K562 (cell line): ENCODE measurements around the gene ZNF512B. TPM values are rescaled to one million over a fixed set of nuclear protein-coding genes. Genes with fewer than 3 reads are reported as not detected.

Source experiments
- ATAC-seq: fragments of 200-7000 bp; cut with Tn5 transposase; 3 replicates; pipeline ENCODE4 v1.9.1; 2020; ENCODE audit warnings: moderate library complexity
- BruUV-seq: library from RNA; stranded (reverse); fragments of 400-500 nt; replicated peaks from 2 replicates; lab custom pipeline; 2021; lab: Mats Ljungman, UMichigan
- CTCF ChIA-PET: fragments of 300-600 bp; formaldehyde crosslinking; extraction: SDS; loops from one replicate; lab custom pipeline; 2021; ENCODE audit warnings: low intra/inter-chr PET ratio; lab: Yijun Ruan, JAX
- POLR2A ChIA-PET: fragments of 300-600, 350-650 bp; sonication (Branson Sonifier 250); formaldehyde crosslinking; extraction: SDS; loops from one replicate; lab custom pipeline; 2021; ENCODE audit warnings: antibody characterized with exemption, inconsistent platforms; lab: Yijun Ruan, JAX
- DNase-seq, 4 experiments: peaks; one replicate each; pipeline versions ENCODE4 v3.0.0 to v3.0.0-alpha.2; 2011 to 2018; ENCODE audit warnings: low spot score in 3 of 4, mixed read lengths in 3 of 4; ENCODE audit errors: extremely low read depth in 1 of 4
- FAIRE-seq: peaks from 2 replicates; lab custom pipeline; 2011; peaks lifted over from hg19 to GRCh38; lab: Jason Lieb, UNC
- H2AFZ ChIP-seq: 2 replicates; pipeline ENCODE4 v1.6.0; 2011; ENCODE audit warnings: low read depth, low read length, control low read depth, inconsistent platforms
- H3K27ac ChIP-seq: fragments of 200-600 bp; 3 replicates; pipeline ENCODE4 v1.8.0; 2011; ENCODE audit warnings: low read depth, mild to moderate bottlenecking, control low read depth, inconsistent platforms, low read length, moderate library complexity, mixed read lengths; ENCODE audit errors: extremely low read depth
- H3K27me3 ChIP-seq, 2 experiments: fragments of 300-600 bp in 1 of 2; 2 replicates in 1 of 2; 3 replicates in 1 of 2; pipeline versions ENCODE4 v1.6.0 to v1.8.0; 2011; ENCODE audit warnings: inconsistent platforms in 2 of 2, low read length in 2 of 2, mild to moderate bottlenecking in 1 of 2, mixed read lengths in 1 of 2, moderate library complexity in 1 of 2; ENCODE audit not compliant: control insufficient read depth in 2 of 2, insufficient read depth in 2 of 2
- H3K36me3 ChIP-seq: fragments of 300-600 bp; 3 replicates; pipeline ENCODE4 v1.8.0; 2011; ENCODE audit warnings: mild to moderate bottlenecking, low read length, inconsistent platforms; ENCODE audit not compliant: control insufficient read depth, insufficient read depth
- H3K4me1 ChIP-seq, 2 experiments: fragments of 200-600 bp in 1 of 2; replicated peaks in 1 of 2; 2 replicates in 1 of 2; 3 replicates in 1 of 2; pipeline versions ENCODE4 v1.5.1 to v1.8.0; 2011; ENCODE audit warnings: inconsistent platforms in 2 of 2, low read length in 2 of 2, mild to moderate bottlenecking in 1 of 2, mixed read lengths in 1 of 2, moderate library complexity in 1 of 2; ENCODE audit not compliant: control insufficient read depth in 2 of 2, insufficient read depth in 2 of 2
- H3K4me2 ChIP-seq: 2 replicates; pipeline ENCODE4 v1.6.1; 2011; ENCODE audit warnings: low read length, control low read depth, inconsistent platforms, mixed read lengths; ENCODE audit not compliant: insufficient read depth
- H3K4me3 ChIP-seq: fragments of 200-600 bp; sonication (generic), shearing (Covaris generic); 2 replicates; pipeline ENCODE4 v1.5.1; 2016; ENCODE audit warnings: control low read depth, inconsistent platforms
- H3K79me2 ChIP-seq: fragments of 200-600 bp; 3 replicates; pipeline ENCODE4 v1.8.0; 2011; ENCODE audit warnings: low read length, inconsistent platforms; ENCODE audit not compliant: control insufficient read depth, insufficient read depth
- H3K9ac ChIP-seq, 2 experiments: 2 replicates each; pipeline versions ENCODE4 v1.6.0 to v1.6.1; 2011; ENCODE audit warnings: low read depth in 2 of 2, low read length in 2 of 2, control low read depth in 1 of 2, inconsistent platforms in 1 of 2, mild to moderate bottlenecking in 1 of 2, mixed read lengths in 1 of 2; ENCODE audit not compliant: insufficient read depth in 1 of 2
- H3K9me1 ChIP-seq: one replicate; pipeline ENCODE4 v1.6.0; 2011; ENCODE audit warnings: inconsistent platforms, mild to moderate bottlenecking, low read length, moderate library complexity; ENCODE audit not compliant: control insufficient read depth, insufficient read depth
- H3K9me3 ChIP-seq: replicated peaks from 2 replicates; pipeline ENCODE4 v1.5.1; 2011; ENCODE audit warnings: low read depth, low read length, inconsistent platforms; ENCODE audit not compliant: control insufficient read depth, insufficient read depth
- H4K20me1 ChIP-seq: replicated peaks from 2 replicates; pipeline ENCODE4 v1.6.1; 2011; ENCODE audit warnings: low read length, inconsistent platforms, mixed read lengths; ENCODE audit not compliant: control insufficient read depth, insufficient read depth
- CC2D1A ChIP-seq: fragments of 450-650 bp; IDR thresholded peaks from 2 replicates; pipeline ENCODE4 v1.6.1; 2017; ENCODE audit warnings: mild to moderate bottlenecking
- SETDB1 ChIP-seq: IDR thresholded peaks from one replicate; pipeline ENCODE4 v1.6.1; 2012; ENCODE audit warnings: low read length, control low read depth, inconsistent platforms
- SRSF3 ChIP-seq: fragments of 200-400 bp; formaldehyde crosslinking; IDR thresholded peaks from 2 replicates; pipeline ENCODE4 v1.6.1; 2016; ENCODE audit warnings: mild to moderate bottlenecking, low read length, moderate library complexity; ENCODE audit not compliant: insufficient read depth
- ZNF316 ChIP-seq: fragments of 450-650 bp; IDR thresholded peaks from 2 replicates; pipeline ENCODE4 v1.6.1; 2016
- WGBS: fragments of 100-300 bp; shearing (Covaris generic); methylation state at CpG from one replicate; pipeline ENCODE4 v1.1.6; 2016; ENCODE audit warnings: low coverage, mixed read lengths; ENCODE audit not compliant: insufficient coverage; ENCODE audit errors: missing lambda C conversion rate; 5-methylcytosine and 5-hydroxymethylcytosine counted together
- in situ Hi-C: fragments of 300-500 bp; cut with MboI; formaldehyde crosslinking; loops from 4 replicates; pipeline ENCODE4 v1.15.0; 2018; ENCODE audit warnings: inconsistent platforms, mixed read lengths
- intact Hi-C: fragments of 100-400 bp; cut with micrococcal nuclease; formaldehyde crosslinking; loops from 2 replicates; pipeline ENCODE4 v1.14.2; 2022
- polyA plus RNA-seq, 8 experiments: library from polyadenylated mRNA; depleted of rRNA in 4 of 8; stranded (reverse) in 5 of 8; unstranded in 3 of 8; fragments of >200 nt; fragmentation: Nextera tagmentation in 2 of 8; fragmentation: Illumina TruSeq in 1 of 8; extraction: Ambion mirVana in 2 of 8; extraction: Trizol in 1 of 8; gene quantifications; 2 replicates each; pipeline versions ENCODE4 v1.2.1 to v1.2.3, GENCODE V29; 2011 to 2014; ENCODE audit warnings: inconsistent platforms in 1 of 8, missing spikeins in 1 of 8
- total RNA-seq, 7 experiments: library from RNA; depleted of rRNA in 6 of 7; stranded (reverse); fragments of >200 nt in 6 of 7; fragmentation: Illumina TruSeq in 2 of 7; extraction: Trizol in 2 of 7; gene quantifications; 2 replicates each; pipeline versions ENCODE4 v1.2.1 to v1.2.3, GENCODE V29; 2011 to 2021; ENCODE audit warnings: low replicate concordance in 1 of 7
- TF ChIP-seq, protein P1 (sequence below): fragments of 250-450 bp; sonication (Bioruptor Pico); IDR thresholded peaks from 2 replicates; pipeline ENCODE4 v1.8.0; 2021; ENCODE audit warnings: mild to moderate bottlenecking, moderate library complexity
- TF ChIP-seq, protein P2 (sequence below), 2 experiments: fragments of 450-650 bp; conservative IDR thresholded peaks; 2 replicates each; pipeline ENCODE4 v1.6.1; 2017; ENCODE audit warnings: mild to moderate bottlenecking in 2 of 2, moderate library complexity in 2 of 2

ZNF512B gene
- total and polyA plus RNA-seq, 9 of the 15 experiments (the other 6 are each of a cell fraction or from before 2014, with no cell fraction given) = 0.01 to 27.8 (median 8.2) TPM

DNA sequence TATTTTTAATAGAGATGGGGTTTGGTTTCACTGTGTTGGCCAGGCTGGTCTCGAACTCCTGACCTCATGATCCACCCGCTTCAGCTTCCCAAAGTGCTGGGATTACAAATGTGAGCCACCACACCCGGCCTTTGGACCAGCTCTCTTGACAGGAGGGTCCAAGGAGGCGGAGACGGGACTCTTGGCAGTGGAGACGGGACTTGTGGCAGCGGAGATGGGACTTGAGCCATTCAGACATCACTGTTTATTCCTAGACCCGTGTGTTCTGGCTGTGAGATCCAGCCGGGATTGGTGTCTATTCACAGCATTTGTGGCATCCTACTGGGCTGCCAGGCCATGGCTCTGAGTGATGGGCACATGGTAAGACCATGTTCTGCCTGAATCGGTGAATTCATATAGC, 36.8 kb upstream of the ZNF512B start (continued):
- TF ChIP-seq SETDB1 (no peak), SRSF3 (no peak), CC2D1A (no peak)
- TF ChIP-seq, protein P1, sequence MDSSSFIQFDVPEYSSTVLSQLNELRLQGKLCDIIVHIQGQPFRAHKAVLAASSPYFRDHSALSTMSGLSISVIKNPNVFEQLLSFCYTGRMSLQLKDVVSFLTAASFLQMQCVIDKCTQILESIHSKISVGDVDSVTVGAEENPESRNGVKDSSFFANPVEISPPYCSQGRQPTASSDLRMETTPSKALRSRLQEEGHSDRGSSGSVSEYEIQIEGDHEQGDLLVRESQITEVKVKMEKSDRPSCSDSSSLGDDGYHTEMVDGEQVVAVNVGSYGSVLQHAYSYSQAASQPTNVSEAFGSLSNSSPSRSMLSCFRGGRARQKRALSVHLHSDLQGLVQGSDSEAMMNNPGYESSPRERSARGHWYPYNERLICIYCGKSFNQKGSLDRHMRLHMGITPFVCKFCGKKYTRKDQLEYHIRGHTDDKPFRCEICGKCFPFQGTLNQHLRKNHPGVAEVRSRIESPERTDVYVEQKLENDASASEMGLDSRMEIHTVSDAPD (CRISPR knock-in tag) = no peak
- TF ChIP-seq, protein P2, sequence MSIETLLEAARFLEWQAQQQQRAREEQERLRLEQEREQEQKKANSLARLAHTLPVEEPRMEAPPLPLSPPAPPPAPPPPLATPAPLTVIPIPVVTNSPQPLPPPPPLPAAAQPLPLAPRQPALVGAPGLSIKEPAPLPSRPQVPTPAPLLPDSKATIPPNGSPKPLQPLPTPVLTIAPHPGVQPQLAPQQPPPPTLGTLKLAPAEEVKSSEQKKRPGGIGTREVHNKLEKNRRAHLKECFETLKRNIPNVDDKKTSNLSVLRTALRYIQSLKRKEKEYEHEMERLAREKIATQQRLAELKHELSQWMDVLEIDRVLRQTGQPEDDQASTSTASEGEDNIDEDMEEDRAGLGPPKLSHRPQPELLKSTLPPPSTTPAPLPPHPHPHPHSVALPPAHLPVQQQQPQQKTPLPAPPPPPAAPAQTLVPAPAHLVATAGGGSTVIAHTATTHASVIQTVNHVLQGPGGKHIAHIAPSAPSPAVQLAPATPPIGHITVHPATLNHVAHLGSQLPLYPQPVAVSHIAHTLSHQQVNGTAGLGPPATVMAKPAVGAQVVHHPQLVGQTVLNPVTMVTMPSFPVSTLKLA (conservative IDR thresholded peaks at IDR 0.05) = no peak

DNA sequence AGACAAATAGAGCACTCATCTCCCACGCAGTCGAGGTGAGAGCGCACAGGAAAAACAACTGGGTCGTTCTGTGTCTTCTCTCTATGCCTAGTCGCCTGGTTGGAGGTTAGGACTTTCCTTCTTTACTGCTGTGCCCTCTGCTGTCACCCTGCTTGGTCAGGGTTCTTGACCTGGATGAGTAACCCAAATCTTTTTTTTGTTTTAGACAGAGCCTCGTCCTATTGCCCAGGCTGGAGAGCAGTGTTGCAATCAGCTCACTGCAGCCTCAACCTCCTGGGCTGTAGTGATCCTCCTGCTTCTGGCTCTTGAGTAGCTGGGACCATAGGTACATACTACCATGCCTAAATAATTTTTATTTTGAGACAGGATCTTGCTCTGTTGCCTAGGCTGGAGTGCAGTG, 35.7 kb upstream of the ZNF512B start:
- 88% methylated on average over 6 of the region's 6 CpGs for WGBS
- no peak overlapping the region for H3K4me2 ChIP-seq
- H3K27me3 ChIP-seq = no peaks in the 10 kb centered on the region
- no peak overlapping the region for H3K4me3 ChIP-seq
- no peaks in the 10 kb centered on the region for H3K4me1 ChIP-seq
- DNase-seq = no peak
- H3K79me2 ChIP-seq = peaks cover 3% of the 10 kb centered on the region; the same call in 1 of the 3 replicates
- no peak overlapping the region for H2AFZ ChIP-seq
- H4K20me1 ChIP-seq = no peaks in the 10 kb centered on the region
- no peak for ATAC-seq
- H3K27ac ChIP-seq = no peak overlapping the region
- no peaks in the 10 kb centered on the region for H3K9me1 ChIP-seq
- H3K9me3 ChIP-seq = peaks cover 6% of the 10 kb centered on the region
- no peak for FAIRE-seq
- no TSS peak for BruUV-seq
- no peak overlapping the region for H3K9ac ChIP-seq
- intact Hi-C loops (no loop called here), in situ Hi-C loops (no loop called here)
- ChIA-PET POLR2A (interaction anchor here (0.6 to 1.3 kb wide), 2 partner anchors 31 to 83 kb away, joined by 3 read pairs; no protein-coding TSS in a partner anchor), CTCF (interaction anchor here (0.5 kb wide), 1 partner anchor 26 kb away, joined by 4 read pairs; the partner anchor contains the start of gene SAMD10)
- TF ChIP-seq ZNF316 = no peak
- H3K36me3 ChIP-seq = peaks cover 78% of the 10 kb centered on the region
